ENCODE measurements around the gene ILKAP. TPM values are rescaled to one million over a fixed set of nuclear protein-coding genes. Genes with fewer than 3 reads are reported as not detected.

The ILKAP gene
- 12.0 and 19.6 TPM in 2 replicates for total RNA-seq

- DNase-seq (ENCODE audit: low read depth in 2 of 2), result peak; percentile 86 to 90
Measured at GRCh38 chr2:238203094-238203972, at the start of gene ILKAP. Gene ILKAP, minus strand, starts transcription at chr2:238203695. Its CDS starts 142 bp downstream, at chr2:238203553.

GRCh38 chr2:238252766-238253630 is 49.5 kb upstream of the ILKAP start:
- no peak for DNase-seq (ENCODE audit: low read depth in 2 of 2)

GRCh38 chr2:238251986-238252385 is 48.5 kb upstream of the ILKAP start:
- DNase-seq (ENCODE audit: low read depth in 2 of 2), result no peak

- no peak for DNase-seq (ENCODE audit: low read depth in 2 of 2)
Measured at GRCh38 chr2:238251331-238251730, 47.8 kb upstream of the ILKAP start.

- no peak for DNase-seq (ENCODE audit: low read depth in 2 of 2)
Measured at GRCh38 chr2:238250896-238251295, 47.4 kb upstream of the ILKAP start.

- no peak for DNase-seq (ENCODE audit: low read depth in 2 of 2)
Measured at GRCh38 chr2:238247841-238248453, 44.5 kb upstream of the ILKAP start.

GRCh38 chr2:238247002-238247822 is 43.7 kb upstream of the ILKAP start:
- DNase-seq (ENCODE audit: low read depth in 2 of 2), result no peak

GRCh38 chr2:238244151-238244550 is 40.7 kb upstream of the ILKAP start:
- DNase-seq (ENCODE audit: low read depth in 2 of 2), result no peak

GRCh38 chr2:238243496-238244076 is 40.1 kb upstream of the ILKAP start:
- DNase-seq (ENCODE audit: low read depth in 2 of 2), result no peak

GRCh38 chr2:238242731-238243495 is 39.4 kb upstream of the ILKAP start:
- DNase-seq (ENCODE audit: low read depth in 2 of 2), result no peak

- DNase-seq (ENCODE audit: low read depth in 2 of 2), result no peak
Measured at GRCh38 chr2:238241970-238242369, 38.5 kb upstream of the ILKAP start.

- peak in 1 of 2 donors; percentile 31 for DNase-seq (ENCODE audit: low read depth in 2 of 2)
Measured at GRCh38 chr2:238240757-238241711, 37.5 kb upstream of the ILKAP start.

GRCh38 chr2:238239863-238240756 is 36.6 kb upstream of the ILKAP start, which contains the start of gene HES6:
Gene HES6, minus strand, starts transcription at chr2:238240038. Its CDS starts 133 bp downstream, at chr2:238239905.
- peak; percentile 90 for DNase-seq (ENCODE audit: low read depth in 2 of 2)

GRCh38 chr2:238239543-238239862 is 36.0 kb upstream of the ILKAP start:
- peak in 1 of 2 donors; percentile 14 for DNase-seq (ENCODE audit: low read depth in 2 of 2)

GRCh38 chr2:238238766-238239542 is 35.5 kb upstream of the ILKAP start:
- DNase-seq (ENCODE audit: low read depth in 2 of 2), result peak in 1 of 2 donors; percentile 37

GRCh38 chr2:238238311-238238765 is 34.8 kb upstream of the ILKAP start:
- DNase-seq (ENCODE audit: low read depth in 2 of 2), result no peak

All from lung microvascular endothelial cell (primary cell).